GM19372 (cell line): ENCODE measurements around the gene FMN2.

Source experiments
- ATAC-seq: cut with Tn5 transposase; IDR thresholded peaks from one replicate; pipeline ENCODE4 v1.9.1; 2021; ENCODE audit warnings: mild to moderate bottlenecking, low read depth, moderate library complexity; ENCODE audit not compliant: unreplicated experiment

FMN2 gene

GRCh38 chr1:240467895-240468294, 376.2 kb downstream of the FMN2 start:
- ATAC-seq = no peak

GRCh38 chr1:240468656-240469055, 377.0 kb downstream of the FMN2 start:
- no peak for ATAC-seq

GRCh38 chr1:240474133-240474614, 382.5 kb downstream of the FMN2 start:
- ATAC-seq = no peak

DNA sequence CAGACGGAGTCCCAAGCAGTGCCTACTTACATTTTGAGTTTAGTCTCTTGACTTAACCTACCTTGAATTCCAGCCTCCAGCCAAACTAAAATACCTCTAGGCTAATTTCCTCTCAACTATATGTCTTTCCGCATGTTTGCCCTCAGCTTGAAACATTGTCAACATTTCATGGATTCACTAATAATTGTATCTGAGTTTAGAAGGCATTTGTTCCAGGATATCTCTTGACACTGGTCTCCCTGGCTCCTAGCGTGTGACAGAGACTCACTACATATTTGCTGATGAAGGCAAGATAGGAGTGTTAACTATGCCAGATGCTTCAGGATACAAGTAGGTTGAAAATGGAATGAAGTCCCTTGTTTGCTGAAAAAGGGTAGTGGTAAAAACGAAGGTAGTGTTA, 384.1 kb downstream of the FMN2 start:
- ATAC-seq = no peak

DNA sequence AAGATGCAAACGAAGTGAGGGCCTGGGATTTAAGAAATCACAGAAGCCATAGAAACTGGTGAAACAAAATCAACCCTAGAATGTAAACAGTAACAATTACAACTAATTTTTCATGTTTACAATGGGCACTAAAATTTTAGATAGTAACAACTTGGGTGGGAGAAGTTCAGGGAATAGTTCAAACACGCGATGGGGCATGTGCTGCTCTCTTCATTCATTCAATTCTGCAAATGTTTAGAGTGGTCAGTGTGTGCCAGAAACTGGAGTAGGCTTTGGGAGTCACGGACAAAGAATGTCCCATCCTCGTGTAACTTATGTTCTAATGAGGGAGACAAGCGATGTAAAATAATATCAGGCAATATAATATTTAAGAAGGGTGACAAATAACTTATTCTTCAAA, 386.9 kb downstream of the FMN2 start:
- ATAC-seq = no peak

- ATAC-seq = no peak
Observed at GRCh38 chr1:240484804-240485443, 393.2 kb downstream of the FMN2 start.

GRCh38 chr1:240486611-240487010, 394.9 kb downstream of the FMN2 start:
- ATAC-seq = no peak

GRCh38 chr1:240487493-240487892, 395.8 kb downstream of the FMN2 start:
- no peak for ATAC-seq

DNA sequence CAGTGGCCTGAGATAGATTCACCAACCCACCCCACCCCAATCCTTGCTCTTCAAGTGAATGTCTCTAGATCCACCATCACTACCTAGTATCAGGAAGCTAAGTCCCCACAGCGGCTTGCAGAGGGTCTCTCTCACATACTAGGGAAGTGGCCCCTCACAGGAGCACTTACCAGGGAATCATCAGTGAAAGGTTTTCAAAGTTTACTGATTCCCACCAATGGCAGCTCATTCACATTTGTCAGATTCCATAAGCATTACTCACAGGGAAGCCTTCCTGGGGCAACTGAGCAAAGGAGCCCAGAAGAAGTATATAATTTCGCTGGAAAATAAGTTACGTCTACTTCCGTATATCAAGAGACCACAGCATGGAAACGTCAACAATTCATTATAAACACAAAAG, 399.5 kb downstream of the FMN2 start:
- ATAC-seq = no peak

DNA sequence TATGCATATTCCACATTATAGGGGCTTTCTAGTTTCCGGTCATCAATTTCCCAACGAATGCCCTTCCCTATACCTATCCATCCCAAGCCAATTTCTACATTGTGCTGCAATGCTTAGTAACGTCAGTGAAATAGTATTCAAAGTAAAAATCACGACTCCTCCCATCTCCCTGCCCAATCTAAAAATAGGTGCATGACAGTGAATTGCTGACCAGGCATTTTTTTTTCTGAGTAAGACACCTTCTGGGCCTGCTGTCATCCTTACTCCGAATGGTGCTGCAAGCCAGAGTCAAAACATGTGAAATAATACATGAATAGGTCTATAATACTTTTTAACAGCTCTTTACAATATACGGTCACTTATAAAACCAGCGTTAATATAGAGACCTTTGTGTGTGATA, 400.1 kb downstream of the FMN2 start:
- ATAC-seq = no peak

DNA sequence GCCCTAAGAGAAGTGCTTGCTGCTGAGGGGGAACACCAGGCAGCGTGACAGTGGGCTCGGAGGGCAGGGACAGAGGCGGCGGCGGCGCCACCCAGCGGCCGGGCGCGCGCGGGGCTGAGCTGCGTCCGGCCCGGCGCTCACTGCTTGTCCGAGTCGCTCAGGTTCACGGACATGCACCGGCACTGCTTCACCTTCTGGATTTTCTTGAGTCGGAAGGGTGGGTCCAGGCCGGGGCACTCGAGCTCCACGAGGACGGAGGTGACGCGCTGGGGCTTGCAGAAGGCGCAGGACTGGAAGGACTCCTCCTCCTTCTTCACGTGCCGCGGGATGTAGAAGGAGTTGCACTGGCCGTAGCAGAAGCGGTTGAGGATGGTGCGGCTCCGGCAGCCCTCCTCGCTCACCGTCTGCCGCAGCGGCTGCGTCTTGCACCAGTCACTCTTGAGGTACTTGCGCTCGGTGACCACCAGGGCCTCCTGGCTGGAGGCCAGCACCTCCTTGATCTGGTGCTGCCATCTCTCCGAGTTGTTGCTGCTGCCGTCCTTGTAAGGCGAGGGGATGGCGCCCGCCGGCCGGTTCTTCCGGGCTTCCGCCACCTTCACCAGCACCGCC, 401.3 kb downstream of the FMN2 start:
- ATAC-seq = no peak

- ATAC-seq = no peak
Observed at GRCh38 chr1:240495601-240496000, 403.9 kb downstream of the FMN2 start.

GRCh38 chr1:240496356-240496755, 404.7 kb downstream of the FMN2 start:
- no peak for ATAC-seq

DNA sequence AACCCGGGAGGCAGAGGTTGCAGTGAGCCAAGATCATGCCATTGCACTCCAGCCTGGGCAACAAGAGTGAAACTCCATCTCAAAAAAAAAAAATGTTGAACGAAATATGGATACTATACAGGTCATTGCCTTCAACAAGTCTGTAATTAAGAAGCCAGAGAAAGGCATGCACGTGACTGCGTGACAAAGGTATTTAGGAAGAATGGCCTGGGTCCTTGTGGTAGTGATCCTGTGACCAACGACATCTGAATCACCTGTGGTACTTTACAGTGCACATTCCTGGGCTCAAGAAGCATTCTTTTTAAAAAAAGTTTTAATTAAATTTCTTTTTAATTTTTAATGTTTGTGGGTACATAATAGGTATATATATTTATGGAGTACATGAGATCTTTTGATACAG, 405.3 kb downstream of the FMN2 start:
- no peak for ATAC-seq

DNA sequence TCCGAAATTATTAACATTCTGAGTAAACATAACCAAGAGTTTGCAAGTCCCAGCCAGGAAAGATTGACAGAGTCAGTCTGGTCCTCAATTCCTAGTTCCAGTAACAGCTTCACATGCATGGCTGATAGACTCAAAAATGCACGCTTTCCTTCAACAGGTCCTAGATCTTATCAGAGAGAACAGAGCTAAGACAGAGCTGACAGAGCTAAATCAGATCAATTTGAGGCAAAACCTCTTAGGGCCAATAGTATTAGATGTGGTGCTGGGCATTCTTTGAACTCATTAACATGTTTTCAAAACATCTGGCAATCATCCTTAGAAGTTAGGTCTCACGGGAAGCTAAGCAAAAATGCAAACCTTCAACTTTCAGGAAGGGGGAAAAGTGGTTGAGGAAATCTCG, 406.2 kb downstream of the FMN2 start:
- ATAC-seq = no peak

- ATAC-seq = no peak
Observed at GRCh38 chr1:240498335-240498734, 406.7 kb downstream of the FMN2 start.

DNA sequence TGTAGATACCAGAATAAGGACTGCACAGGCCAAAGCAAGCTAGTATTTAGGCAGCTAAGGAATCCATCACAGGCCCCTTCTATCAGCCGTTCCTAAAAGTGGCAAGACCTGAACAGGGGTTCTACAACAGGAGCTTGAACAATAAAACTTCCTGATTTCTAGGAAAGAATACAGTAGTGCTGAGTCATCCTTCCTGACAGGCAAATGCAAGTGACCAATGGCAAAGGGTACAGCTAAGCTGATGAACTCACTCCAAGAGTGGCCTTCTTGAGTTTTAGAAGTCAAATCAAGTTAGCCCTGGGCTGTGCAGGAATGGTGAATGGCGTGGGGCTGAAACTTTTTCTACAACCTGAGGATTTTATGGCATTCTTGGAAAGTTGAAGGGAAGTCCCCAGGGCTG, 407.3 kb downstream of the FMN2 start:
- no peak for ATAC-seq

- no peak for ATAC-seq
Observed at GRCh38 chr1:240500647-240501046, 409.0 kb downstream of the FMN2 start.

GRCh38 chr1:240501115-240501514, 409.4 kb downstream of the FMN2 start:
- ATAC-seq = no peak

DNA sequence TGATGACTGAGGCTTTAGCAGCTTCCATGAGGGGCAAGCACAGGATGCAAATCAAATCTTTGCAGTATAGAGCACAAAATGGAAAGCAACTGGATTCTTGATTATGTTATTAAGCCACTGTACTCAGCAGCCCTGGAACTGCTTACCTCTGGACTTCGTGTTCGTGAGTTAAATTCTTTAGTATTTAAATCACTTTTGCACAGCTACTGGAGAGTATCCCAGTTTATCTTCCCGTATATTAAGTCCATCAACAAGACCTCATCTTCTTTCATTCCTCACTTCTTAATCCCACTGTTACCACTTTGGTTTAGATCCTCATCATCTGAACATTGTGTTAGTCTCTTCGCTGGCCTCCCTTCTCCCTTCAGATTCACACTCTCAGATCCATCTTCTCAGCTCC, 411.4 kb downstream of the FMN2 start:
- ATAC-seq = no peak

DNA sequence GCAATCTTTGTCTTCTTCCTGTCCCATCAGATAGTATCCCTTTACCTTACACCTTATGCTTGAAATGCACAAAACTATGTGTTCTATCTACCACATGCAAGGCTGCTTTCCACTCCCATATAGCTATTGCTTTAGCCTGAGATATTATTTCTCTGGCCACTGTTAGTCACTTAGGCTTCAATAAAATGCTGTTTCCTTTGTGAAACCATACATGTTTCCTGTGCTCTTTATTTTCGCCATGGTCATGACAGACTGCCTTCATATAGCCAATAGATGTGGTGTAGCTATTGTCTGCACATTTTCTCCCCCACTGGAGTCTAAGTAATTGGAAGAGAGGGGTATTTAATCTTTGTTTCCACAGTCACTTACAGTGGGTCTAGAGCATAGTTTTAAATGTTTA, 411.9 kb downstream of the FMN2 start:
- no peak for ATAC-seq

- no peak for ATAC-seq
Observed at GRCh38 chr1:240506176-240506575, 414.5 kb downstream of the FMN2 start.
